ENCODE data around the gene CTXN1. TPM values are rescaled to one million over a fixed set of nuclear protein-coding genes. Genes with fewer than 3 reads are reported as not detected.

The CTXN1 gene
- total RNA-seq, 8 experiments from 2014 or later = 0.87 to 29.6 (median 9.1) TPM

GRCh38 chr19:7905859-7906258 lies 20.1 kb downstream of the CTXN1 start:
- H3K4me1 ChIP-seq (replicated peaks in 1 of 2) = peaks cover 15% of the 10 kb centered on the region in 2 donors
- no peak overlapping the region for H3K27ac ChIP-seq
- no peak for ATAC-seq (replicated peaks in 6 of 8)
- 92 to 100% methylated on average over 1 to 5 of the region's 10 CpGs; no CpG with 5 or more reads in 8 of the 10 experiments for WGBS, 10 experiments
- in situ Hi-C loops (cut with MboI; ENCODE audit: low pct_unique_long_range_greater_than_20kb in 2 of 9, low sequenced_read_pairs in 9 of 9, unreplicated experiment in 9 of 9) = no loop called here
- H3K4me3 ChIP-seq = no peak overlapping the region

GRCh38 chr19:7905268-7905667 lies 20.7 kb downstream of the CTXN1 start:
- peak overlapping the region in 1 of 5 donors; percentile 92 for H3K4me3 ChIP-seq
- WGBS, 10 experiments = 22 to 100% (median 80%) methylated on average over 1 of the region's 10 CpGs; no CpG with 5 or more reads in 7 of the 10 experiments
- in situ Hi-C loops (cut with MboI; ENCODE audit: low pct_unique_long_range_greater_than_20kb in 2 of 9, low sequenced_read_pairs in 9 of 9, unreplicated experiment in 9 of 9) = no loop called here
- H3K4me1 ChIP-seq (replicated peaks in 1 of 2) = peaks cover 15% of the 10 kb centered on the region in 2 donors
- H3K27ac ChIP-seq = no peak overlapping the region
- ATAC-seq (replicated peaks in 6 of 8) = no peak

GRCh38 chr19:7904074-7905020 lies 21.6 kb downstream of the CTXN1 start:
- ATAC-seq (replicated peaks in 6 of 8) = peak in 6 of 8 experiments; percentile 12 to 31 (median 30)
- Histone ChIP-seq H3K27ac (peak overlapping the region; percentile 88 to 91), H3K4me1 (replicated peaks in 1 of 2) (peaks cover 15% of the 10 kb centered on the region in 2 donors), H3K4me3 (peak overlapping the region; percentile 79 to 92 (median 83))
- in situ Hi-C loops (cut with MboI; ENCODE audit: low pct_unique_long_range_greater_than_20kb in 2 of 9, low sequenced_read_pairs in 9 of 9, unreplicated experiment in 9 of 9) = no loop called here
- WGBS, 10 experiments = 0 to 81% (median 50%) methylated on average over 1 to 4 of the region's 68 CpGs; no CpG with 5 or more reads in 4 of the 10 experiments

- peaks cover 15% of the 10 kb centered on the region in 2 donors for H3K4me1 ChIP-seq (replicated peaks in 1 of 2)
- H3K27ac ChIP-seq = peak within 1 kb of the TSS; percentile 88 to 91
- in situ Hi-C loops (cut with MboI; ENCODE audit: low pct_unique_long_range_greater_than_20kb in 2 of 9, low sequenced_read_pairs in 9 of 9, unreplicated experiment in 9 of 9) = no loop called here
- peak; percentile 76 to 87 (median 84) for ATAC-seq (replicated peaks in 6 of 8)
- peak within 1 kb of the TSS; percentile 79 to 92 (median 83) for H3K4me3 ChIP-seq
- WGBS, 10 experiments = 0 to 3% (median 0%) methylated on average over 3 to 14 of the region's 89 CpGs; no CpG with 5 or more reads in 4 of the 10 experiments
Observed at GRCh38 chr19:7903244-7904073, 22.5 kb downstream of the CTXN1 start, which contains the start of gene MAP2K7. Gene MAP2K7, plus strand, starts transcription at chr19:7903877. Its CDS starts 68 bp downstream, at chr19:7903945.

GRCh38 chr19:7902796-7903243 lies 23.1 kb downstream of the CTXN1 start:
- WGBS, 10 experiments = 5 to 73% (median 16%) methylated on average over 1 to 13 of the region's 20 CpGs; no CpG with 5 or more reads in 4 of the 10 experiments
- ATAC-seq (replicated peaks in 6 of 8) = peak in 3 of 8 experiments; percentile 3 to 8 (median 4)

GRCh38 chr19:7901337-7901736 lies 24.6 kb downstream of the CTXN1 start:
- WGBS, 10 experiments = 29 to 100% (median 92%) methylated on average over 1 to 6 of the region's 7 CpGs; no CpG with 5 or more reads in 2 of the 10 experiments
- no peak overlapping the region for H3K4me3 ChIP-seq
- no peak overlapping the region for H3K27ac ChIP-seq
- in situ Hi-C loops (cut with MboI; ENCODE audit: low pct_unique_long_range_greater_than_20kb in 2 of 9, low sequenced_read_pairs in 9 of 9, unreplicated experiment in 9 of 9) = no loop called here
- no peak for ATAC-seq (replicated peaks in 6 of 8)
- H3K4me1 ChIP-seq (replicated peaks in 1 of 2) = peaks cover 15% of the 10 kb centered on the region in 2 donors

More at GRCh38 chr19:7902796-7903243, 23.1 kb downstream of the CTXN1 start:
- in situ Hi-C loops (cut with MboI; ENCODE audit: low pct_unique_long_range_greater_than_20kb in 2 of 9, low sequenced_read_pairs in 9 of 9, unreplicated experiment in 9 of 9) = no loop called here
- Histone ChIP-seq H3K4me1 (replicated peaks in 1 of 2) (peaks cover 15% of the 10 kb centered on the region in 2 donors), H3K4me3 (peak overlapping the region; percentile 38 to 56 (median 53)), H3K27ac (peak overlapping the region; percentile 79 to 88)

- 100% methylated on average over 2 of the region's 3 CpGs; no CpG with 5 or more reads in 9 of the 10 experiments for WGBS, 10 experiments
- no peak overlapping the region for H3K27ac ChIP-seq
- in situ Hi-C loops (cut with MboI; ENCODE audit: low pct_unique_long_range_greater_than_20kb in 2 of 9, low sequenced_read_pairs in 9 of 9, unreplicated experiment in 9 of 9) = no loop called here
- peaks cover 15% of the 10 kb centered on the region in 2 donors for H3K4me1 ChIP-seq (replicated peaks in 1 of 2)
- ATAC-seq (replicated peaks in 6 of 8) = no peak
- H3K4me3 ChIP-seq = no peak overlapping the region
Observed at GRCh38 chr19:7900931-7901330, 25.0 kb downstream of the CTXN1 start.

- in situ Hi-C loops (cut with MboI; ENCODE audit: low pct_unique_long_range_greater_than_20kb in 2 of 9, low sequenced_read_pairs in 9 of 9, unreplicated experiment in 9 of 9) = no loop called here
- no peak overlapping the region for H3K27ac ChIP-seq
- H3K4me3 ChIP-seq = no peak overlapping the region
- WGBS, 10 experiments = 66 to 73% (median 67%) methylated on average over 3 to 11 of the region's 21 CpGs; no CpG with 5 or more reads in 7 of the 10 experiments
- no peak for ATAC-seq (replicated peaks in 6 of 8)
- H3K4me1 ChIP-seq (replicated peaks in 1 of 2) = peaks cover 14 to 15% of the 10 kb centered on the region in 2 donors
Observed at GRCh38 chr19:7900401-7900870, 25.5 kb downstream of the CTXN1 start.

- 93 to 100% (median 100%) methylated on average over 1 to 4 of the region's 34 CpGs; no CpG with 5 or more reads in 5 of the 10 experiments for WGBS, 10 experiments
- no peak overlapping the region for H3K27ac ChIP-seq
- H3K4me1 ChIP-seq (replicated peaks in 1 of 2) = peaks cover 8 to 9% of the 10 kb centered on the region in 2 donors
- no peak overlapping the region for H3K4me3 ChIP-seq
- ATAC-seq (replicated peaks in 6 of 8) = no peak
- in situ Hi-C loops (cut with MboI; ENCODE audit: low pct_unique_long_range_greater_than_20kb in 2 of 9, low sequenced_read_pairs in 9 of 9, unreplicated experiment in 9 of 9) = no loop called here
Observed at GRCh38 chr19:7899751-7900378, 26.1 kb downstream of the CTXN1 start.

GRCh38 chr19:7898967-7899366 lies 27.0 kb downstream of the CTXN1 start:
- no peak overlapping the region for H3K27ac ChIP-seq
- ATAC-seq (replicated peaks in 6 of 8) = no peak
- WGBS, 10 experiments = 70 to 97% (median 90%) methylated on average over 1 to 9 of the region's 16 CpGs; no CpG with 5 or more reads in 3 of the 10 experiments
- in situ Hi-C loops (cut with MboI; ENCODE audit: low pct_unique_long_range_greater_than_20kb in 2 of 9, low sequenced_read_pairs in 9 of 9, unreplicated experiment in 9 of 9) = no loop called here
- H3K4me3 ChIP-seq = no peak overlapping the region
- peaks cover 4 to 6% of the 10 kb centered on the region in 2 donors for H3K4me1 ChIP-seq (replicated peaks in 1 of 2)

GRCh38 chr19:7897292-7897691 lies 28.6 kb downstream of the CTXN1 start:
- Histone ChIP-seq H3K4me1 (replicated peaks in 1 of 2) (no peaks in the 10 kb centered on the region), H3K4me3 (no peak overlapping the region), H3K27ac (no peak overlapping the region)
- 79 to 100% (median 89%) methylated on average over 1 to 5 of the region's 11 CpGs; no CpG with 5 or more reads in 4 of the 10 experiments for WGBS, 10 experiments
- ATAC-seq (replicated peaks in 6 of 8) = no peak
- in situ Hi-C loops (cut with MboI; ENCODE audit: low pct_unique_long_range_greater_than_20kb in 2 of 9, low sequenced_read_pairs in 9 of 9, unreplicated experiment in 9 of 9) = no loop called here

- Histone ChIP-seq H3K27ac (no peak overlapping the region), H3K4me1 (replicated peaks in 1 of 2) (no peaks in the 10 kb centered on the region), H3K4me3 (no peak overlapping the region)
- ATAC-seq (replicated peaks in 6 of 8) = peak in 2 of 8 experiments; percentile 4 to 12
- in situ Hi-C loops (cut with MboI; ENCODE audit: low pct_unique_long_range_greater_than_20kb in 2 of 9, low sequenced_read_pairs in 9 of 9, unreplicated experiment in 9 of 9) = no loop called here
- 40 to 100% (median 90%) methylated on average over 1 to 2 of the region's 13 CpGs; no CpG with 5 or more reads in 6 of the 10 experiments for WGBS, 10 experiments
Observed at GRCh38 chr19:7895565-7895964, 30.4 kb downstream of the CTXN1 start.

All from motor neuron (in vitro differentiated cells).